ENCODE measurements around the gene FLII.

FLII gene

DNA sequence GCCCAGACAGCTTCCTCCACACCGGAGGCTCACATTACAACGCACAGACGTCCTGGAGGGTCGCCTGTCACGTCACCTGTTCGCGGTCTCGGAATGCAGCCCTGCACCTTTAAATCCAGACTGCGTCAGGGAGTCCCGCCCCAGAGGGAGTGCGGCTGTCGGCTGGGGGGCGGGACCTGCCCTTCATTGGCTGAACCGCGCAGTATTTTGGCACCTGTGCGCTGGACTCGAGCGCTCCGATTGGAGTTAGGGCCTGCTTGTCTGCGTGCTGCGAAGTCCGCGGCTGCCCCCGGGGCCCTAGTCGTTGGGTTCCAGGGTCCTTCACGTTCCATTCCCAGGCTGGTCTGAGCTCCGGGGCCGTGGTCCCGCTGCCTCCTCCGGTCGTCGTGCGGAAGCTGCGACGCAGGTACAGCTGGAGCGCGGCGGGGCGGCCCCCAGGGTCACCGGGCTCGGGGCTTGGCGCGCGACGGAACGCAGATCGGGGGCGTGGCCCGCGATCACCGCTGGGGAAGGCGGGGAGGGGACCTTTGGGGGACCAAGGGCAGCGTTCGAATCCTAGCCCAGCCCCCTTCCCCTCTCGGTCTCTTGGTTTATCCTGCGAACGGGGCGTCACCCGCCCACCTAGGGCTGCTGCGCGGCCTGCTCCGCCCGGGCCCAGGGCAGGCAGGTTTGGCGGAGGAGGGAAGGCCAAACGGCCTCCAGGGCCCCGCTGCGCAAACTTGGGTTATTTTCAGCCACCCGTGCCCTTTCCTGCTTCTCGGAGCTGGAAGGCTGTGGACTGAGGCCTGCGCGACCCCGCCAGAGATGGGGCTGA is 2.0 kb upstream of the FLII start, which contains the start of gene MIEF2:
MIEF2 (plus strand) TSS at position 331 of the 814 bp plus-strand sequence. CDS start 2,059 bp downstream, outside the sequence.
- DNase-seq (ENCODE audit: low read depth) = peak; percentile 96
- peak within 1 kb of the TSS; percentile 62 for H3K4me3 ChIP-seq (ENCODE audit: low read depth, low read length)
- TF ChIP-seq, protein P1, sequence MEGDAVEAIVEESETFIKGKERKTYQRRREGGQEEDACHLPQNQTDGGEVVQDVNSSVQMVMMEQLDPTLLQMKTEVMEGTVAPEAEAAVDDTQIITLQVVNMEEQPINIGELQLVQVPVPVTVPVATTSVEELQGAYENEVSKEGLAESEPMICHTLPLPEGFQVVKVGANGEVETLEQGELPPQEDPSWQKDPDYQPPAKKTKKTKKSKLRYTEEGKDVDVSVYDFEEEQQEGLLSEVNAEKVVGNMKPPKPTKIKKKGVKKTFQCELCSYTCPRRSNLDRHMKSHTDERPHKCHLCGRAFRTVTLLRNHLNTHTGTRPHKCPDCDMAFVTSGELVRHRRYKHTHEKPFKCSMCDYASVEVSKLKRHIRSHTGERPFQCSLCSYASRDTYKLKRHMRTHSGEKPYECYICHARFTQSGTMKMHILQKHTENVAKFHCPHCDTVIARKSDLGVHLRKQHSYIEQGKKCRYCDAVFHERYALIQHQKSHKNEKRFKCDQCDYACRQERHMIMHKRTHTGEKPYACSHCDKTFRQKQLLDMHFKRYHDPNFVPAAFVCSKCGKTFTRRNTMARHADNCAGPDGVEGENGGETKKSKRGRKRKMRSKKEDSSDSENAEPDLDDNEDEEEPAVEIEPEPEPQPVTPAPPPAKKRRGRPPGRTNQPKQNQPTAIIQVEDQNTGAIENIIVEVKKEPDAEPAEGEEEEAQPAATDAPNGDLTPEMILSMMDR (IDR thresholded peaks at IDR 0.05; ENCODE audit: insufficient read depth, low read depth, low read length, missing control alignments) = no peak

DNA sequence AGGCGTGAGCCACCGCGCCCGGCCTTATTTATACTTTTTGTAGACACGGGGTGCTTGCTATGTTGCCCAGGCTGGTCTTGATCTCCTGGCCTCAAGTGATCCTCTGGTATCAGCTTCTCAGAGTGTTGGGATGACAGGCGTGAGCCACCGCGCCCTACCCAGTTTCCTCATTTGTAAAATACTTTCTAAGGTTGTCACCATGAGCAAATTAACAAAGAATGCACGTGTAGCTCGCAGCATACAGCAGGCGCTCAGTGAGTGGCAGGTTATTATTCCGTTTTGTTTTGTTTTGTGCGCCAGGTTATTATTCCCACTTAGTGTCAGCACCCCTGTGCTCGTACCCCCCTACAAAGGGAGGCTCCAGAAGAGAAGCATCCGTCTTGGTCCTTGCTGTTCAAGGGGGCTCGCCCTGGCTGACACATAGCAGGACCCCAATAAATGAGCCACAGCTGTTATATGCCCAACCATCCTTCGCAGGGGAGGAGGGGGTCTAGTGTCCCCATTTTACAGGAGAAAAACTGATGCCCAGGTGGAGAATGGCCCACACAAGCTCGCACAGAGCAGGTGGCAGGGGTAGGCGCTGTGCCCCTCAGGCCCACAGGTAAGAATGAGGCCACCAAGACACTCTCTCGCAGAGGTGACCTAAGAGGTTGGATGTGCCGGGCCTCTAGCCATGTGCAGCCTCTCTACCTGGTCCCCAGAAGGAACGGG is 1.2 kb upstream of the FLII start:
- no peak for DNase-seq (ENCODE audit: low read depth)
- TF ChIP-seq, protein P1 (IDR thresholded peaks at IDR 0.05; ENCODE audit: insufficient read depth, low read depth, low read length, missing control alignments) = no peak
- H3K4me3 ChIP-seq (ENCODE audit: low read depth, low read length) = peak overlapping the region; percentile 52

DNA sequence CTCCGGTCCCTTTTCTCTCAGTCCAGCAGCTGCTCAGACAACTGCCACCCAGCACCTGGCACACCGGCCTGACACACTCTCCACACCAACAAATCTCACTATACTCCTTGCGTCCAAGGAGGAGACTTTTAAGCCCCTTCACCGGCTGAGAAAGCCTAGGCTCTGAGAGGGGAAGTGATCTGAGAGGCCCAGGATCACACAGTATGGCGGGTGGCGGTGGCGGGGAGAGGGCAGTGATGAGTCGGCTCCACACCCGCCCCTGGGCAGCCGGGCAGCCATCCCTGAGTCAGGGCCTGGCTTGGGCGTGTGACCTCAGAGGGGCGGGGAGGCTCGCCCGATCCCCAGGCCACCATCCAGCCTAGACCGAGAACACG is 569 bp downstream of the FLII start:
- TF ChIP-seq, protein P1 (IDR thresholded peaks at IDR 0.05; ENCODE audit: insufficient read depth, low read depth, low read length, missing control alignments) = no peak
- H3K4me3 ChIP-seq (ENCODE audit: low read depth, low read length) = peak overlapping the region; percentile 83
- DNase-seq (ENCODE audit: low read depth) = peak; percentile 58

DNA sequence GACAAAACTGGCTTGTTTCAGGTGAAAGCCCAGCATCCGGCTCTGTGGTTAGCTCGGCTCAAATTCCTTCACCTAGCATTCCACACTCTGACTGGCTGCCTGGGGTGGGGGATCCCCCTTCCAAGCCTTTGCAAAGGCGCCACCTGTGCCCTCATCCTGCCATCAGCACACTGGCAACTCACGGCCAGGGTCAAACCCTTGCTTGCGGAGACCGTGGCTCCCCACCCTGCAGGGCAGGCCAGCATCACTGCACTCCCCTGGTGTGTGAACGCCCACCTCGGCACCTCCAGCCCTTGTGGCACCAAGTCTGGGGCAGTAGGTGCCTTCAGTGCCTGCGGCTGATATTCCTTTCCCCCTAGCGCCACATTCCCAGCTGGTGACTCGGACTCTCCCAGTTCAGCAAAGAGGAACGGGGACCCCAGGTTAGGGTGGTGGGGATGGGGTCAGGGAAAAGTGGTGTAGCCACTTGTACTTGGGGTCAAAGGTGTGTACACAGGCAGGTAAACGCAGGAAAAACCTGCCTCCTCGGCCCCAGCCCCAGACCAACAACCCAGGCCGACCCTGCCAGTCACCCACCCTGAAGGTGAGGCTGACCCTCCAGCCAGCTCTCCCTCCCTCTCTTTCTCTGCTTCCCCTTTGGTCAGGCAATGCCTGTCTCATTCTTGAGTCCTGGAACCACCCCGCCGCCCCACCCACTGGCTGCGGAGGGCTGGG is 1.1 kb downstream of the FLII start:
- TF ChIP-seq, protein P1 (IDR thresholded peaks at IDR 0.05; ENCODE audit: insufficient read depth, low read depth, low read length, missing control alignments) = no peak
- DNase-seq (ENCODE audit: low read depth) = no peak
- peak overlapping the region; percentile 83 for H3K4me3 ChIP-seq (ENCODE audit: low read depth, low read length)

DNA sequence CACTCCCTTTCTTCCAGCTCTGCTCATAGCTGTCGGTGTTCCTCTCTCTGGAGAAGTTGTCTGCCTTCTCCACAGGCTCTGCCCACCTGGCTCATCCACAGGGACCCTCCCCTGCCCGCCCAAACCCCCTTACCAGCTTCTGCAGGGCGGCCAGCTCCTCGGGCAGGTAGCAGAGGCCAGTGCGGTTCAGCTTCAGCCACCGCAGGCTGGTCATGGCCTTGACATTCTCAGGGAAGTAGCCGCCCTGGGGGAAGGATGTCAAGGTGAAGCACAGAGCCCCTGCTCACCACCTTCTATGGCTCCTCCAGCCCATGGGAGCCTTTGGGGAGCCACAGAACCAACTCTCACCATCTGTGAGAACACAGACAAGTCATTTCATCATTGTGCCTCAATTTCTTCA is 1.8 kb downstream of the FLII start:
- DNase-seq (ENCODE audit: low read depth) = no peak
- TF ChIP-seq, protein P1 (IDR thresholded peaks at IDR 0.05; ENCODE audit: insufficient read depth, low read depth, low read length, missing control alignments) = no peak
- no peak overlapping the region for H3K4me3 ChIP-seq (ENCODE audit: low read depth, low read length)

DNA sequence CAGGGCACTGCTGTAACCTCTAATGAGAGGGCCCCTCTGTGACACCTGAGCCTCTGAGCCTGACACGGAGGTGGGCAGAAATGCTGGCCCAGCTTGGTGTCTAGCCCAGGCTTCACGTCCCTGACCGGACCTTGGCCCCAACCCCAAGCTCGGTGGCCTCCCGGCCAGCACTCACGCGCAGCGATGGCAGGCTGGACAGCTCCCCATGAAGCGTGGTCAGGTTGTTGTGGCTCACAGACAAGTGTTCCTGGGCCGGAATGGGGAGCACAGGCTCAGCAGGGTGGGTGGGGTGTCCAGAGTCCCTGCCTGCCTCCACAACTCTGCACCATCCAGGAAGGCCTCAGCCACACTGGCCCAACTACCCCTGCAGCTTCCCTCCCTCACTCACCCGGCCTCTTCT is 2.2 kb downstream of the FLII start:
- DNase-seq (ENCODE audit: low read depth) = no peak
- H3K4me3 ChIP-seq (ENCODE audit: low read depth, low read length) = no peak overlapping the region
- TF ChIP-seq, protein P1 (IDR thresholded peaks at IDR 0.05; ENCODE audit: insufficient read depth, low read depth, low read length, missing control alignments) = no peak
